Measurements from ENCODE around the gene GOLGA6L9.
"Not testable (repeated sequence)": the region's sequence is repeated elsewhere in the genome, so short reads cannot be mapped to it uniquely, and the experiment has no call there.

Gene GOLGA6L9, protein sequence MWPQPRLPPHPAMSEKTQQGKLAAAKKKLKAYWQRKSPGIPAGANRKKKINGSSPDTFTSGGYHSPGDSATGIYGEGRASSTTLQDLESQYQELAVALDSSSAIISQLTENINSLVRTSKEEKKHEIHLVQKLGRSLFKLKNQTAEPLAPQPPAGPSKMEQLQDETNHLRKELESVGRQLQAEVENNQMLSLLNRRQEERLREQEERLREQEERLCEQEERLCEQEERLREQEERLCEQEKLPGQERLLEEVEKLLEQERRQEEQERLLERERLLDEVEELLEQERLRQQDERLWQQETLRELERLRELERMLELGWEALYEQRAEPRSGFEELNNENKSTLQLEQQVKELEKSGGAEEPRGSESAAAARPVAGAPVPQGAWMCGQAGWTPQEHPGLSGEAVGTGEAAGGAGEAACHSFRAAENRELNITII

DNA sequence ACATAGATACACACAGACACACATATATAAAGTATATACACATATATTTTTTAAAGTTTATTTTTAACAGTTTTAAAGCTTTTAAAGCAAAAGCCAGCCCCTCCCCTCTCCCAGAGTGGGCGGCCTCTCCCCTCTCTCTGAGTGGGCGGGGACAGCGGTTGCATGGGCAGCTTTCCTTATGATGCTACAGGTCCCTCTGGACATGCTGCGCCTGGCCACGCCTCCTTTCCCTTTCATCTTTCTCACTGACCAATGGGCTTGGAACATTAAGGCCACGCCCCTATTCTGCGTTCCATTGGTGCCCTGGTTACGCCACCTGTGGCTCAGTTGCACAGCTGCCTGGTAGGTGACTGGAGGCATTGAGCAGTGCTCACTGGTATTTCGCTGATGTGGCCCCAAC, at the start of gene GOLGA6L9:
Gene GOLGA6L9, plus strand, starts transcription at position 124 of the 400 bp plus-strand sequence. Its CDS starts 264 bp downstream, at position 388.
- not testable (repeated sequence) for DNase-seq

DNA sequence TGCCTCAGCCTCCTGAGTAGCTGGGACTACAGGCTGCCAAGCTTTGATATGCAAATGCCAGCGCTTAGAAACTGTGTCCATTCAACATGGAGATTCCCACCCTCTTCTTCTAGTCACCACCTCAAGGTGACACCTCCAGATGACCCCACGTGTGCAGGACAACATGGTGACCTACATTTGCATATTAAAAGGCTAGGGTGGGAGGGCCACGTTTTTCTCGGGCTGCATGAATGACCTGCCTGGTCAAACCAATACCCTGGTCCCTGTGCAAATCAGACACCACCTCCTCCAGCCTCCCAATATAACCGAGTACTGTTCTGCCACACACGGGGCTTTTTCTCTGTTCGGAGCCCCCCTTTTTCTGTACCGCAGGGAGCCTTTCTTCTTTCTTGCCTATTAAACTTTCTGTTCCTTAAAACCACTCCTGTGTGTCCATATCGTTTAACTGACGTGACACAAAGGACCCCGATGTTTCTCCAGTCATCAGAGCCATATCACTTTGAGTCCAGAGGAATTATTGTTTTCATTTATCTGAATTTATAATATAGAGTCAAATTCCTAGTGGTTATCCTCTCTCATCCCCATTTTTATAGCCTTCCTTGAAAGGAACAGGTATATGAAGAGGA, 48.2 kb upstream of the GOLGA6L9 start:
- not testable (repeated sequence) for DNase-seq

DNA sequence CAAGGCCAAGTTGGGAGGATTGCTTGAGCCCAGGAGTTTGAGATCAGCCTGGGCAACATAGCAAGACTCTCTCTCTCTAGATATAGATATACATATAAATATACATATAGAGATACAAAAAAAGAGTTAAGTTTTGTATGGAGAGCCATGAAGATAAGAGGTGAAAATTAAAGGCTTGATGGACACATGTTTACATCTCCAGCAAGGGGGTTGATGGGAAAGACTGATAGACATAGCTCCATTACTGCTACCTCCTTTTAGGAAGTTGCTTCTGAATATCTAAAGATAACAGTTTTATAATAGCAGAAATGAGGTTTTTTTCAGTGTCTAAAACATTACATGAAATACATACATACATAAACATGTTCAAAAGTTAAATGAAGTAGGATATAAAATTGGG, 42.4 kb upstream of the GOLGA6L9 start:
- not testable (repeated sequence) for DNase-seq

DNA sequence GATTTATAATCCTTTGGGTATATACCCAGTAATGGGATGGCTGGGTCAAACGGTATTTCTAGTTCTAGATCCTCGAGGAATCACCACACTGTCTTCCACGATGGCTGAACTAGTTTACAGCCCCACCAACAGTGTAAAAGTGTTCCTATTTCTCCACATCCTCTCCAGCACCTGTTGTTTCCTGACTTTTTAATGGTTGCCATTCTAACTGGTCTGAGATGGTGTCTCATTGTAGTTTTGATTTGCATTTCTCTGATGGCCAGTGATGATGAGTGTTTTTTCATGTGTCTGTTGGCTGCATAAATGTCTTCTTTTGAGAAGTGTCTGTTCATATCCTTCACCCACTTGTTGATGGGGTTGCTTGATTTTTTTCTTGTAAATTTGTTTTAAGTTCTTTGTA, 39.5 kb upstream of the GOLGA6L9 start:
- not testable (repeated sequence) for DNase-seq

DNA sequence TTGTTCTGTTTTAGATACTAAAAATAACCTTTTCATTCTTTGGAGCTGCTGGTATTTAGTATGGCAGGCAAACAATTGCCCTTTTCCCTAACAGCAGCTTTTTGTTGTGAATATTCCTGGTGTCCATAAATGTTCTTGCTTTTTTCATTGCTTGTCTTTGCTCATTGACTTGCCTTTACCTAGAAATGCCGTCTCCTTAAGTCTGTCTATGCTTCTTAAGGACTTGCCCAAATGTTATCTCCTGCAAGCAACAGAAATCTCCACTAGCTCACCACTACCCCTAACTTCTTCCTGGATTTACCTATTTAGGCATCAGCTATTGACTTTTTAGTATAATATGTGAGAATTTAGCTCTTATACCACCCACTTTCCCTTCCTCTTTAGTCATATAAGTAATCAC, 37.5 kb upstream of the GOLGA6L9 start:
- DNase-seq = not testable (repeated sequence)

DNA sequence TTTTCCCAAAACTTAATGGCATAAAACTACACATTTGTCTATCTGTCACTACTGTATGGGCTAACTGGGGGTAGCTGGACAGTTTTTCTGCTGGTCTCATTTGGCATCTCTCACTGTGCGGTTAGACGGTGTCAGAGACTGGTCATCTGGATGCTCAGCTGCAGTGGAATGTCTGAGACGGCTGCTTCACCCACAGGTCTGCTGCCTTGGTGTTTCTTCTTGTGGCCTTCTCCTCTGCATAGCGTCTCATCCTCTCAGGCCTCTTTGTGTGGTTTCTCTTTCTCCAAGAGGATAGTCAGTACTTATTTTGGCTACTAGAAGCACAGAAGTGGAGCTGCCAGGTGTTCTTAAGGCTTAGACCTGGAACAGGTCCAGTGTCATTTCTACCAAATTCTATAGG, 35.9 kb upstream of the GOLGA6L9 start:
- DNase-seq = no peak

DNA sequence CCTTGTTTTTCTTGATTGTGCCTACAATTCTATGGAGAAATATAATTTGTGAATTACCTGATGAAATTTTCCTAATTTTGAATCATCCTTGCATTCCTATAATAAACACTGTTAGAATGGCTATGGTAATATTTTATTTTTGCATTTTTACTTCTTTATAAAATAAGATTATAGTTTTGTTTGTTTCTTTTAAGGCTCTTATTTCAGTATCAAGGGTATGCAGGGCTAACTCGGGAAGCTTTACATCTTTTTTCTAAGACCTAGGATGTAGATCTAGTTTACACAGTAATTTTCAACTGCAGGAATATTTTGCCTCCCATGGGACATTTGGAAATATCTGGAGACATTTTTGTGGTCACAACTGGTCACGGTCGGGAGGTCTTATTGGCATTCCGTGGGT, 33.8 kb upstream of the GOLGA6L9 start:
- DNase-seq = not testable (repeated sequence)

DNA sequence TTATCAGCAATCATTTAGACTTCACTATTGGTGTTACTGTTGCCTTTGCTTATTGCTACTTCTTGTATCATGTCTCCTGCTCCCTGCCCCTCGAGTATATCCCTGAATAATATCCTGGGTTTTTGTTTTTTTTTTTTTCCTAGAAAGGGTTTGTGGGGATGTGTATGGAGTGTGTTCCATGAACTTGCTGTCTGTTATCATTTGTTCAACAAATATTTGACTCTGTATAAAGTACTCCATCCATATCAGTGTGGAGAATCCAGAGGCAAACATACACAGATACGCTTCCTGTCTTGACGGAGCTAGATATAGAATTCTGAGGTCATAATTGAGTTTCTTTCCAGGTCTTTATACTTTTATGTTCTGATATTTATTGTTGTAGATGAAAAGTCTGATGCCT, 31.8 kb upstream of the GOLGA6L9 start:
- no peak for DNase-seq

DNA sequence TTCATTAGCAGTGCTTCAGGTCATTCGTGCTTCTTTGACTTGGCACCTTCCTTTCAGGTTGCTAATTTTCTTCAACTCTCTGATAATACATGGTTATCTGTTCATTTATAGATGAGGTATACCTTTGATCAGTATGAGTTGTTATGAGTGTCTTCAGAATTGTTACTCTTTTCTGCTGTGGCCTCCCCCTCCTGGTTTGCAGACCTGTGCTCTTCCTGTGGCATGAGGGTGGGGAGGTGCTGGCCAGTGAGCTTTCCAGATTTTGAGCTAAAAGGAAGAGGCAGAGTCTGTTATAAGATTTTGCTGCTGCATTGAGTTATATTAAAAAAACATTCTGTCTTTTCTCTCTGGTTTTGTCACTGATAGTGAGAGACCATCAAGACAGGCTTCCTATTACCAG, 30.8 kb upstream of the GOLGA6L9 start:
- no peak for DNase-seq

DNA sequence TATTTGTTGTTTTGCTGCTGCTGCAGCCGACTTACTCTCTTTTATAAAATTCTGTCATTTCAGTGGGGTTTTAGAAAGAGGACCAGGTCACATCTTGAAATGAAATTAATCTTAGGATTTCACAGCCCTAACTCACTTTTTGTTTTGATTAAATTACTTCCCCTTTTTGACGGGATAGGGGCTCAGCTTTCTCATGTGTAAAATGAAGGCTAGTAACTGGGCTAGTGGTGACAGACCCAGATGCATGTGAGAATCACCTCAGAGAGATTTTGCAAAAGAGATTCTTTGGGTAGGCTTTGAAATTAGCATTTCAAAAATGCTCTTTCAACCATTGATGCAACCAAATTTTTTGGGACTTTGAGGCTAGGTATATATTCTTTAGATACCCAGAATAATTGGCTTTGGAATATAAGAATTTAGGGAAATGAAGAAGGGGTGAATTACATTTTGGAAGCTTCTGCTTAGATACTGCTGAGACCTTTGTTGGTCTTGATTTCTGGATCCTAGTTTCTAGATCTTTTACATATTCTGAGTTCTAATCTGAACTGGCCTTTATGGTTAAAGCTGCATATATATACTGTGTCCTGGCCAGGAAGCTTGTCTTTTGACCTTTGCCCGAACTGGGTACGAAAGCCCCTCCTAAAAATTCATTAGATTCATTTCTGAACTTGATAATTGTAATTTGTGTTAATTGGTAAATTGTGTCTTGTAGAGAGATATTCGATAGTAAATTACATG, 30.1 kb upstream of the GOLGA6L9 start:
- not testable (repeated sequence) for DNase-seq

DNA sequence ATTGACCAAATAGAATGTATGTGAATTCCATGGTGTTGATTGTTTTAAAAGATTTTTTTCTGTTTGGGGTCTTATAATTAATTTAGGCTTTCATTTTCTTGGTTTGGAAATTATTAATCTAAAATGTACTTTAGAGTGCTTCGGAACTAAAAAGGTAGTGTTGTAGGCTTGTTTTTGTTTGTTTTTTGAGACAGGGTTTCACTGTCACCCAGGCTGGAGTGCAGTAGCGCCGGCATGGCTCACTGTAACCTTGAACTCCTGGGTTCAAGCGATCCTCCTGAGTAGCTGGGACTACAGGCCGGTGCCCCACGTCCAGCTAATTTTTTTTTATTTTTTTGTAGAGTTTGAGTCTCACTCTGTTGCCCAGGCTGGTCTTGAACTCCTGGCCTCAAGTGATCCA, 27.7 kb upstream of the GOLGA6L9 start:
- not testable (repeated sequence) for DNase-seq

DNA sequence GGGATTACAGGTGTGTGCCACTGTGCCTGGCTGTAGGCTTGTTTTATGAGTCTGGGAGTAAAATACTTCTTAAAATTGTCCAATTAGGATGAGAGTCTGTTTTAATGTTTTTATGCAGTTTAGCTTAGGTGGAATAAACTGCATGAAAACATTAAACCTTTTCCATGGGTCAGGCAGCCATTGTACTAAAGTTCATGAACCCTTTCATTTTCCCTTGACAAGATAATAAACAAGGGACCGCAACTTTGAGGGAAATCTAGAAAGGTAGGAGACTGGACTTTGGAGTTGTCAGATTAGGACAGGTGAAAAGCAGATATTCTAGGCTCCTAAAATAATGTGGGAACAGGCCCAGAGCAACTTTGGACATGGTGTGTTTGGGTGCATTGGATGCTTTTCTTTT, 27.3 kb upstream of the GOLGA6L9 start:
- DNase-seq = not testable (repeated sequence)

DNA sequence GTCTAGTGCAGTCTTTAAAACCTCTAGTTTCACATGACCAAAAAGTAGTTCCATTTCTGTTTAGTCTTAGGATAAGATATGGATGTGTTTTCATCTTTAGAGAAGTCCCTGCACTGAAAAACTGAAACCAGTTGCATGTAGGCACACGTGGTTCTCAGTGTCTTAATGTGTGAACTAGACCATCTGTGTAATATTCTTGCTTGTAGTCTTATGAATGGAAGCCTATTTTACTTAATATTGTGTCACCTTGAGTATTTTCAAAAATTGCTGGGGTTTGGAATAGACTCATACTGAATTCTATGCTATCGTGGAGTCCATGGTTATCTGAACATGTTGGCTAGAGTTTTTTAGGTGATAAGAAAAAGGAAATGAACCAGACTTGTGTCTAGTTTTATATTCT, 23.4 kb upstream of the GOLGA6L9 start:
- not testable (repeated sequence) for DNase-seq

DNA sequence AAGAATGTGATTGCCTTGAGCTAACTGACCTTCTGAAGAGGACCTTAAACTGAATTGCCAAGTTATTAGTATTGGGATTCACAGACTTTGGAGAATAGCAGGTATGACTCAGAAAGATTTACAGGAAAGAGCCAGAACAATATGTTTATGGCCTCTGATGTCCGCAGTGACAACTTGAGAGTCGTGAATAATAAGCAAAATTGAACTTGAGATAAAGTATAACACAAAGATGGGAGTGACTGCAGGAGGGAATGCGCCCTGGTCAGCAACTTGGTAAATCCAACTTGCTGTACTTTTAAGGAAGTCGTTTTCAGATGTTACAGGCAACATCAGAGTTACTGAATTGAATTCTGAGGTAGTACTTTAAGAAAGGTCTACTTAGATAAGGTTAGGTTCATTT, 19.3 kb upstream of the GOLGA6L9 start:
- DNase-seq = not testable (repeated sequence)

DNA sequence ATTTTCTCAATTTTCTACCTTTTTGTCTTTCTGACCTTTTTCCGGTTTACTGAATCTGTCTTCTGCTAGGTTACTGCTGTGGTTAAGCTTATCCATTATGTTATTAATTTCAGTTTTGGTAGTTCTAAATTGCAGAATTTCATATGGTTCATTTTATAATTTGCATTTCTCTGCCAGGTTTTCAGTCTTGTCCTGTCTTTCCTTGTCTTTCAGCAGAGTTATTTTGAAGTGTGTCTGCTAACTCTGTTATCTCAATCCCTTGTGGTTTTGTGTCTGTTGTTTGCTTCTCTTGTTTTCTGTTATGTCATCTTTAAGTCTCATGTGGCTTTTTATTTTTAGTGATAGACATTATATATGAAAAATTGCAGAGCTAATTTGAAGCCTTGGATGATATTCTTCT, 18.0 kb upstream of the GOLGA6L9 start:
- not testable (repeated sequence) for DNase-seq

DNA sequence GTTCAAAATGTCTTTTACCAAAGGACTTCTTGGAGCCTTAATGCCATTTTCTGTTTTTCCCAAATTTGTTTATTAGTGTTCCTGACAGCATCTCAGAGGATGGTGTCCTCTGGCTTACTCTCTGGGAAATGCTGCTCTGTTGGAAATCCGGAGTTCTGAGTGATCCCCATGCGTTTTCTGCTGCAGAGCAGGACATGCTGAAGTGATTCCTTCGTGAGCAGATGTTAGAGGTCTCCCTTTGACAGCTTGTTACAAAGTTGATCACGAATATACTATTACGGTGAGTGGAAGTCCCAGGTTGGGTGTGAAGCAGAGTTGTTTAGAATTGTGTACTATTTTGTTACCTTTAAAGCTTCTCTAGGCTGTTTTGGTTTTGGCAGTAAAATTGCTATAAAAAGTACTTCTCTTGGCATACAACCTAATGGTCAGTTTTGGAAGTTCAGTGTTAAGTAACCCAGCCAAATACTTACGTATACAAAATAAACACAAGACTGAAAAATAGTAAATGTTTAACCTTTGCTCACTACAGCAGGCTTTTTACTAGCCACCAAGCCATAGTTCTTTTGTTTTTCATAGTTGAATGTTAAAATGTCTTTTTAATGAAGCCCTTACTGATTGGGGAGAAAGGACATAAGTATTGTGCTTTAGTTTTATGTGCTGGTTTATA, 15.0 kb upstream of the GOLGA6L9 start:
- not testable (repeated sequence) for DNase-seq

DNA sequence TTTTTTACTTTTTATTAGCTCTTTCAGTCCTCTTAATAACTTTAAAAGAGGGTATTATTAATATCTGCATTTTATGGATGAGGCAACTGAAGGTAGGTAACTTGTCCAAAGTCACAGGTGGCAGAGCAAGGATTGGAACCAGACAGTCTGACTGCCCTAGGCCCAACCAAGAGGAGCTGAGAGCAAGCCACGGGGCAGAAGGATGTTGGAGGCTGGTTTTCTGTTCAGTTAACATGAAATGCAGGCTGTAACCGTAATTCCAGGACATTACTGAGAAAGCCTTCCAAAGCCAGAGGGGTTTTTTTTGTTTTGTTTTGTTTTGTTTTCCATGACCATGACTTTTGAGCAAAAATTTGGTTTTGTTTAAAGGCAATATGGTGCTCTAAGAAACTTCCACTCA, 9.1 kb upstream of the GOLGA6L9 start:
- not testable (repeated sequence) for DNase-seq

DNA sequence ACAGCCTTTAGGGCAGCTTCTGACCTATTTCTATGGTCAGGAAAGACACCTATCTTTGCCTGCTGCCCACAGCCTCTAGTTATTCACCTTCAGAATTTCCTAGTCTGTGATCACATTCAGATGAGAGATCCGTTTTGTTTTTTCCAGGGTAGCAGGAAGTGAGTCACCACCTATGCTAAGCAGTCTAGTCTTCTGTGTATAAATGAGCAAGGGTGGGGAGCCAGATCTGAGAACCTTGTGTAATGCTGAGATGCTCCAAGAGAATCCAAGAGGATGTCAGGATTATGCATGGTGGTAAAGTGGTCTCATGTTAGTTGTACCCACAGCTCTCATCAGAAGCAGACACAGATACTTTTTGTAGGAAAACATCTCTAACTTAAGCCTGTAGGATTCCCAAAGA, 8.7 kb upstream of the GOLGA6L9 start:
- DNase-seq = not testable (repeated sequence)

DNA sequence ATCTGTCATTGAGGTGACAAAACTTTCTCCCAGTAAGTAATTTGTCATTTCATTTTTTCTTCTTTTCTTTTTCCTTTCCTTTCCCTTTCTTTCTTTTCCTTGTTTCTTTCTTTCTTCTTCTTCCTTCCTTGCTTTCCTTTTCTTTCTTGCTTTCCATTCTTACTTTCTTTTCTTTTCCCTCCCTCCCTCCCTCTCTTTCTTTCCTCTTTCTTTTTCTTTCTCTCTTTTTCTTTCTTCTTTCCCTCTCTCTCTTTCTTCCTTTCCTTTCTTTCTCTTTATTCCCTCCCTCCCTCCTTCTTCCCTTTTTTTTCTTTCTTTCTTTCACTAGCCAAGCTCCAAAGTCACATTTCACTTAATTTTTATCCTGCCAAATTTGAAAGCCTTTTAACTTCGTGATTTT, 2.5 kb upstream of the GOLGA6L9 start:
- DNase-seq = not testable (repeated sequence)

DNA sequence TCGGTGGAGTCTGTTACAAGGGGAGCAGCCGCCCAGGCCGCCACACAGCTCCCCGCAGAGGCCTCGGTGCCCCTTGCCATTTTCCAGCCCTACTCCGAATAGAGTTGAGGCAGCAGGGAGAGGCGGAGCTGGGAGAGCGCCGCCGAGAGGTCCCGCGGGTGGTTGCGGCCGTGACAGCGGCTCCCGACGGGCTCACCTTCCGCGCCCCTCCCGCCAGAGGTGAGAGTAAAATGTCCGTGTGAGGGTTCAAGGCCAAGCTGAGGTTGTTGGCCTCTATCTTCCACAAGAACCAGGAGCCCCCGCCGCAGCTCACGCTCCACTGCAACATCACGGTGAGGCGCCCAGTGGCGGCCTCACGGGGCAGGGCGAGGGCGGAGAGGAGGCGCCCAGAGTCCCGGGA, 15.8 kb downstream of the GOLGA6L9 start:
- DNase-seq = not testable (repeated sequence)

DNA sequence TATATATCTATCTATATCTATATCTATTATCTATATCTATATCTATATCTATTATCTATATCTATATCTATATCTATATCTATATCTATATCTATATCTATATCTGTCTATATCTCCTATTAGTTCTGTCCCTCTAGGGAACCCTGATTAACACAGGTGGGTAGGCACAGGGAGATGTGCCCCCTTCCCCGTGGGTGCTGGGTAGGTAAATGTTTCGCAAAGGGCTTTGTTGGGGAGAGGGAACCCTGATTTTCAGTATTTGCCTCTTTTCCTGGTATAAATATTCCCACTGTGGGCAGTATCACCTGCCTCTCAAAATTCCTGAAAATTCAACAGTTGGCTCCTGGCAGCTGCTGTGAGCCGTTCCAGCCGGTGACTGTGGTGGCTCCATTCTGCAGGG, 27.7 kb downstream of the GOLGA6L9 start:
- not testable (repeated sequence) for DNase-seq

DNA sequence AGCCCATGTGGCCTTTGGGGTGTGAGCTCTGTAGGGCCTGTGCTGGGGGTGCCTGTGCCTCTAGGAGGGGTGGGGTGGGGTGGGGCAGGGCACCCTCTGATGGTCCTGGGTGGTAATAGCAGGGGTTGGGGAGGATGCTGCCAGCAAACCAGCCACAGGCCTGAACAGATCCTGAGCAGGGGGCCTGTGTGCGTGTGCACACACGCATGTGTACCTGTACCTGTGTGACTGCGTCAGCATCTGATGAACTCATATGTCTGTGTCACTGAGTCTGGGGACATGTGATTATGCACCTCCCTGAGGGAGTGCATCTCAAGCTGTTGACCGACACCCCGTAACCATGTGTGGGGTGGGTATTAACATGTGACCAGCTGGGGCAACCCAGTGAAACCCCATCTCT, 36.0 kb downstream of the GOLGA6L9 start:
- not testable (repeated sequence) for DNase-seq

DNA sequence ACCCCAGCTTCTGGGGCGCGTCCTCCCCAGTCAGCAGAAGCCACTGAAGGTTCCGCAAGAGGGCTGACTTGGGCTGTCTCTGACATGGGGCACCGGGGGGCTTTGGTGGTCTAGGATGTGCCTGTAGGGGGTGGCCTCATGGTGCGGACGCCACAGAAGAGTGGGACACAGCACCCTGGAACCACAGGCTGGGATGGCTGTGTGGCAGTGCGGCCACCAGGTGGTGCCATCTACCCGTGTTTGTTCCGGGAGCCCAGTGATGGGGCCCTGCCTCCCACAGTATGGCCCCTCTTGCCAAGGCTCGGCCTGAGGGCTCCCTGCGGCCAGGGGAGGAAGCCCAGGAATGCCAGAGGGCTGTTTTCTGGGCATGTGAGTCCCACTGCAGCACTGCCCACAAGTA, 38.6 kb downstream of the GOLGA6L9 start:
- DNase-seq = not testable (repeated sequence)

Data from NCI-H1417 treated with DMSO at 0.1 percent for 48 hours (cell line).